Activated CD8-positive, alpha-beta memory T cell treated with anti-CD3 and anti-CD28 coated beads, Interleukin-2, amount 50 U/mL, for 24 hours (primary cell): ENCODE data around the gene TMEM192.
"Not testable (repeated sequence)": the region's sequence is repeated elsewhere in the genome, so short reads cannot be mapped to it uniquely, and the experiment has no call there.

Experiments
- DNase-seq: peaks from one replicate; pipeline ENCODE4 v3.0.0-alpha.2; 2020; ENCODE audit errors: extremely low read depth

The TMEM192 gene

GRCh38 chr4:165112368-165113121, at the start of gene TMEM192:
TMEM192 (minus strand) TSS chr4:165112860; CDS start chr4:165112773, 87 bp downstream.
- DNase-seq = peak; percentile 68

DNA sequence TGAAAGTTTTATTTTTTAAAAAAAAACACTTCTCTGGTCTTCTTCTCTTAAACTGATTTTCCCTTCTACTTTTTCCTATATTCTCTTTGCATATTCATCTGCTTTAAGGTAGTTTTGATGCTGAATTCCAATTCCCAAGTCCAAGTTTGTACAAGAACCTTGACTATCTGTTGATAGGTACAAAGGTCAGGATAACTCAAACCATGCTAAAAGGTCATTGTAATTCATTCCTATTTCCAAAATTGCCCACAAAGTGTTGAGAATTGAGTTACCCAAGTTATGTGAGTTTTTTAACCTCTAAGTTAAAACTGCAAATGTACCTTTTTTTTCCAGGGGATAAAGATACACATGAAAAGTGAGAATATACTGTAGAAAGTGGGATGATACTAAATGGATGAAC, 46.1 kb upstream of the TMEM192 start:
- DNase-seq = no peak

GRCh38 chr4:165156906-165157305, 44.2 kb upstream of the TMEM192 start:
- DNase-seq = no peak

DNA sequence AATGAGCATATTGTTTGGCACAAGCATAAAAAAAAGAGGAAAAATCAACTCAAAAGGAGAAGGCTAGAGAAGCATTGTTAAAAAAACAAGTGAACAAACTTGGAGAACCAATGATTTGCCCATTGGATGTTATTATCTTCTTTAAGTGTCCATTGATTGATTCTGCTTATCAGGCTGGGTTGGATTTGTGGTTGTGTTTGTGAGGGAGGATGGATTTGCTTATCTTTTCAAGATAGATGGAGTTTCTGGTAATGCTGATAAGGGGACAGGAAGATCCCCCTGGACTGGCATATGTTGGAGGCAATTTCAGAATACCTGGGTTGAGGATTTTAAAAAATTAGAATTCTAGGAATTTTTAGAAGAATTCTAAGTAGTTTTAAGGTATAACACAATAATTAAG, 41.8 kb upstream of the TMEM192 start:
- no peak for DNase-seq

DNA sequence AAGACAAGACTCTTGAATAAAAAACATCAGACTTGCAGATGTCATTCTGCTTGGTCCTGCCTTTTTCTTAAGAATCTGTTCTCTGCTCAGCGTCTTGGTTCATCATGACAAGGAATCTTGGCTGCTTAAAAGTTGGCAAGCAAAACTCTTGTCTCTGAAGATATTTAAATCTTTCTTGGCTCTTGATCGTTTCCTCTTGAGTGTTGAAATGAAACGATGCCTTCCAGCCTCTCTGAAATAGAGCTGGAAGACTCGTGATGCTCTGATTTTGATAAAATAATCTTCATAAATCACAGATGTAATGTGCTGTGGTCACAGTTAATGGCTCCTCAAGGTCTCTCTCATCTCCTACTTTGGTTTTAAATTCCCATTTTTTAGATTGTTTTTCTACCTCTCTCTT, 39.9 kb upstream of the TMEM192 start:
- no peak for DNase-seq

DNA sequence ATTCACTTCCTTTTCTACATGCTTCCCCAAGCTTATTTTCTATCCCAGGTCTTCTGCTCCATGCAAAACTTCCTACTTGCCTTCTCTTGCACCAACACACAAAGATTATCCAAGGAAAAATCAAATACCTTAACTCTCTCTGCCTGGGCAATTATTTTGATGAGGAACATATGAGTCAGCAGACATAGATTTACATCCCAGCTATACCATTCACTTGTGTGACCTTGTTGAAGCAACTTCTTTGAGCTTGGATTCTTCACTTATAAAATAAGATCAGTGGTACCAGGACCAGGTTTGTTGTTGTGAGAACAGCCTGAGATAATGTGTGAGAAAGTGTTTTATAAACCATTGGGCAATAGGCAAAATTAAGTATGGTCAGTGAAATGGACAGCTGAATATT, 39.1 kb upstream of the TMEM192 start:
- DNase-seq = no peak

GRCh38 chr4:165150545-165150944, 37.9 kb upstream of the TMEM192 start:
- DNase-seq = no peak

DNA sequence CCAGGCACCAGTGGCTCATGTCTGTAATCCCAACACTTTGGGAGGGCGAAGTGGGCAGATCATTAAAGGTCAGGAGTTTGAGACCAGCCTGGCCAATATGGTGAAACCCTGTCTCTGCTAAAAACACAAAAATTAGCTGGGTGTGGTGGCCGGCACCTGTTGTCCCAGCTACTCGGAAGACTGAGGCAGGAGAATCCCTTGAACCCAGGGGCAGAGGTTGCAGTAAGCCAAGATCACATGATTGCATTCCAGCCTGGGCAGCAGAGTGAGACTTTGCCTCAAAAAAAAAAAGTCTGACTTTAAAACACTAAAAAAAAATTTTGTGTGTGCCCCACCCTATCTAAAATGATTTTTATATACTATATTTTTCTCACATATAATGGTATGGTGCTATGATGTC, 26.2 kb upstream of the TMEM192 start:
- DNase-seq = no peak

DNA sequence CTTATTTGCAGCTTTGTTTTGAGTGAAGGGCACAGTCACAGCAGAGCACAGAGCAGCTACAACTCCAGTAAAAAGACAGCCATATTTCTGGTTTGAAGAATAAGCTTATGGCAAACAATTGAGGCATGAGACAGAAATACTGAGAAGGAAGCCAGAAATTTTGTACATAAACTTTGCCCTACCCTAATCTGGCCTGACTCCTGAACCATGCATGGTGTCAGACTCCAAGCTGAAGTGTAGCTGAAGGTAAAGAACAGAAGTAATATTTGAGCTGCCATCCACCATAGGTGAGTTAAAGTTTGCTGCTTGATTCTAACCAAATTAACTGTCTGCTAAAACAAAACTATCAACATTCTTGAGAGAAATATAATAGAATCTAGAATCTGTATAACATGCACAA, 24.5 kb upstream of the TMEM192 start:
- DNase-seq = no peak

- DNase-seq = no peak
These were observed 23.9 kb upstream of the TMEM192 start for GRCh38 chr4:165136529-165136928.

- DNase-seq = no peak
These were observed 20.5 kb upstream of the TMEM192 start for GRCh38 chr4:165133150-165133549.

DNA sequence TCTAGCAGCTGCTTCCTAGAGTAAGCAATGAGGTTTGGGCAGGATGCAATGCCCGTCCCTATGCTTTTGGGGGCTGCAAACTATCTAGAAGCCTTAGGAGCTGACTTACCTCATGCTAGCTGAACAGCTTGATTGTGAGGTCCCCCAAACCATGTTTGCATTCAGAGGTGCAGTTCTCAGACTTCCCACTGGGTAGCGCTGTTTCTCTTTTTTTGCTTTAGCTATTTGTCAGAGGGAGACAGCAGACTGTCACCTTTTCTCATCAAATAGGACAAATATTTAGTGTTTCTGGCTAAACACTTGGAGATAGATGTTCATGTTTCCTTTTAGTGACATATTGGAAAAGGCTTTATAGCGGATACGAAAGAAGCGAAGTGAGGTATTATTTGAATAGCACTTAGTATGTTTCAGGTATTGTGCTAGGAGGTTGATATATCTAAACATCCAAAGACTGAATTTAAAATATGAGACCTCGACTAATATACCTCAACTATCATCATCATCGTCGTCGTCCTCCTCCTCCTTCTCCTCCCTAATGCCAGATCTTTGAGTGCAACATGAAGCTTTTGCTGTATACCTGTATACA, 18.7 kb upstream of the TMEM192 start:
- peak; percentile 41 for DNase-seq

DNA sequence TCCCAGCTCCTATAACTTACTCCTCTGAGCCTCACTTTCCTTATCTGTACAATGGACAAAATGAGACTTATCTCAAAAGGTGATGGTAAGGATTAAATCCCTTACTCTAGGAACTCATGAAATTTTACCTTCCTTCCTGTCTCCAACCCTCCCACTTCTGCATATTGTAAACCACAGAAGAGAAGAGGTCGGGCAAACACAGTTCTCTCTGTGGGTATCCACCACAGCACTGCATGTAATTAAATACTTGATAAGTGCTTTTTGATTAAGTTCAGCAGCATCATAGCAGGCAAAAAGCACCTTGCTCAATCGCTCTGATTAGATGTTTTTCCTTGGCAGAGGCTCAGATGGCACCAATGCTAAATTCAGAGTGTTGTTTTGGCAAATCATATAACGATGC, 17.3 kb upstream of the TMEM192 start:
- no peak for DNase-seq

DNA sequence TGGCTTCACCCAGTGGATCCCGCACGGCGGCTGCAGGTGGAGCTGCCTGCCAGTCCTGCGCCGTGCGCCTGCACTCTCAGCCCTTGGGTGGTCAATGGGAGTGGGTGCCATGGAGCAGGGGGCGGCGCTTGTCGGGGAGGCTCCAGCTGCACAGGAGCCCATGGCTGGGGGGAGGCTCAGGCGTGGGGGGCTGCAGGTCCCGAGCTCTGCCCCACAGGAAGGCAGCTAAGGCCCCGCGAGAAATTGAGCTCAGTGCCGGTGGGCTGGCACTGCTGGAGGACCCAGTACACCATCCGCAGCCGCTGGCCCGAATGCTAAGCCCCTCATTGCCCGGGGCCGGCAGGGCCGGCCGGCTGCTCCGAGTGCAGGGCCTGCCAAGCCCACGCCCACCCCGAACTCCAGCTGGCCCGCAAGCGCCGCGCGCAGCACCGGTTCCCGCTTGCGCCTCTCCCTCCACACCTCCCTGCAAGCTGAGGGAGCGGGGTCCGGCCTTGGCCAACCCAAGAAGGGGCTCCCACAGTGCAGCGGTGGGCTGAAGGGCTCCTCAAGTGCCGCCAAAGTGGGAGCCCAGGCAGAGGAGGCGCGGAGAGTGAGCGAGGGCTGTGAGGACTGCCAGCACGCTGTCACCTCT, 13.3 kb upstream of the TMEM192 start:
- not testable (repeated sequence) for DNase-seq

GRCh38 chr4:165124488-165124887, 11.8 kb upstream of the TMEM192 start:
- DNase-seq = no peak

DNA sequence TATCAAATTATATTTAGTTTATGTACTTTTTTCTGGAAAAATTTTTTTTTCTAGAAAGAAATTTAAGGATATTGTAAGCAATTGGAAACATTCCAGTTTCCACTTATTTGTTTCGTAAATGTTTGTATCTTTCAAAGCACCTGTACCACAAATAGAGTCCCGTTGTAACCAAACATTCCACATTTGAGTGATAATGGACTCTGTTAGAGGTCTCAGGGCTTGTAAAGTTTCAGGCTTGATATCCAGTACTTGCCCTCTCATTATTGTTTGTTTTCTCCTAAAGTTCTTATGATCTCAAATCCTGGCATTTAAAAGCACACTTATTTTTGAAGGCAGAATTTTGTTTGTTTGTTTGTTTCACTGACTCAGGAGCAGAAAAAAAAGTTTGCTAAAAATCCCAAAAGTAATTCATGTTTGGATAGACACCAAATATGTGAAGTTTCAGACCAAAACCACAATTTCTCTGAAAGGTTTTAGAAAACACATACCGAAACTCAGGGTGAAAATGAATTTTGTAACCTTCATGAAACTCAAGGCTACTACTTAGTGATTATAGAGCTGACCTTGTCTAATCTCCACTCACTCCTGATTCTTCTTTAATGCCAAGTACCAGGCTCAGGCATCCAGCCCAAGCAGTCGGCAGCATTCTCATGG, 5.7 kb upstream of the TMEM192 start:
- DNase-seq = no peak

- no peak for DNase-seq
These were observed 2.6 kb upstream of the TMEM192 start for GRCh38 chr4:165115301-165115700.

DNA sequence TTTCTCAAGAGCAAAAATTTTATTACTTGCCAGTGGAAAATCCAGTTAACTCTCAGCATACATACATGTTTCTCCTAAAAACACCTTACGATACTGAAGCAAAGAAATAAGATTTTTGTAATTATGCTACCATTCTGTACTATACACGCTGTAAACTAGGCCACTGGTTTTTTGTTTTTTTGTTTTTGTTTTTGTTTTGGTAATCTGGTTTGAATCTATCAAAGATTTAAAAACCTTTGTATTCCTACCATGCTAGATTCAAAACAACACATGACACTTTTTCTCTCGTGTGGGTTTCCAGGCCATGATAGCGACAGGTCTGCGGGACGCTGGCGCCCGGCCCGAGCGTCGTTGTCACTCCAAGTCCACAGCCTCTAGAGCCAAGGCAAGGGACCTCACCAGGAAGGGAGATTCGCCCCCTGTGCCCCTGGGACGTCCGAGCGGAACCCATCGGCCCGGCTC, 723 bp downstream of the TMEM192 start:
- no peak for DNase-seq

GRCh38 chr4:165106518-165106917, 6.1 kb downstream of the TMEM192 start:
- DNase-seq = no peak

DNA sequence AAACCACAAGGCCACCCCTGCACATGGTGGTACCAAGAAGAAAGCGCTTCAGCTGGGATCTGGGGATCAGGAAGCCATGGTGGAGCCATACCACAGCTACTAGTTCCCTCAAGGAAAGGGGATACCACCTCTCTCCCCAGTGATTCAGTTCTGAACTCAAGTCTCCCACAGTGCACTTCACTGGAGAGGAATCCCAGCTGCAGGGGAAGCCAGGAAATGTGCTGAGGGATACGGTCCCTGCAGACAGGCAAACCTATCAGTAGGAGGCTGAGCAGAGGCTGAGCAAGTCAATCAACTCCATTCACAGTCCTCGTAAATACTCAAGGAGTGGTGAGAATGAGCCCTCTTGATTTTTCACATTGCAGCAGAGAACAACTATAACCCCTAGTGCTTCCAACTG, 11.0 kb downstream of the TMEM192 start:
- no peak for DNase-seq

GRCh38 chr4:165096776-165097175, 15.9 kb downstream of the TMEM192 start:
- no peak for DNase-seq

DNA sequence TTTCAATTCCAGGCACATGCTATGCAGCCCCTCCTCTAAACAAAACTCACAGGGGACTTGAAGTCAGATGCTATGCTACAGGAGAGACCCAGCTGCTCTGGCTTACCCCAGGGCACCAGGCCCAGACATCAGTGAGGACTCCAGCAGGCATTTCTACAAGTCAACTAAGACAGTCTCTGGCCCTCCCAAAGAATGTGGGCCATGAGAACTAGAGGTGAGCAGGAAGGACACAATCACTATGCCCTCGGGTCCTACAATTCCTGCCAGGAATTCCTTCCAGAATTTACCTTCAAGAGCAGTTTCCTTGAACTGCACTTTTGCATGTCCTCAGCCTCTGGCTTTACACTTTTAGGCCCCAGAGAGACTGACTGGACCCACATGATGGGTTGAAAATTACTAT, 17.4 kb downstream of the TMEM192 start:
- DNase-seq = no peak

- DNase-seq = no peak
These were observed 17.8 kb downstream of the TMEM192 start for GRCh38 chr4:165094873-165095272.
